ENCODE results near the gene EXOC5.
"Not testable (repeated sequence)": the region's sequence is repeated elsewhere in the genome, so short reads cannot be mapped to it uniquely, and the experiment has no call there.

The EXOC5 gene

GRCh38 chr14:57227083-57227482, 41.6 kb downstream of the EXOC5 start:
- Mint-ChIP-seq H3K4me1 (no peaks in the 10 kb centered on the region), H3K36me3 (peaks cover 72% of the 10 kb centered on the region), H3K27ac (no peak overlapping the region), H3K9me3 (peaks cover 5% of the 10 kb centered on the region), H3K27me3 (no peaks in the 10 kb centered on the region), H3K4me3 (no peak overlapping the region)
- no peak for ATAC-seq

GRCh38 chr14:57221931-57222330, 46.8 kb downstream of the EXOC5 start:
- Mint-ChIP-seq H3K27me3 (no peaks in the 10 kb centered on the region), H3K36me3 (peaks cover 59% of the 10 kb centered on the region), H3K27ac (no peak overlapping the region), H3K4me1 (no peaks in the 10 kb centered on the region), H3K4me3 (no peak overlapping the region), H3K9me3 (no peaks in the 10 kb centered on the region)
- no peak for ATAC-seq

DNA sequence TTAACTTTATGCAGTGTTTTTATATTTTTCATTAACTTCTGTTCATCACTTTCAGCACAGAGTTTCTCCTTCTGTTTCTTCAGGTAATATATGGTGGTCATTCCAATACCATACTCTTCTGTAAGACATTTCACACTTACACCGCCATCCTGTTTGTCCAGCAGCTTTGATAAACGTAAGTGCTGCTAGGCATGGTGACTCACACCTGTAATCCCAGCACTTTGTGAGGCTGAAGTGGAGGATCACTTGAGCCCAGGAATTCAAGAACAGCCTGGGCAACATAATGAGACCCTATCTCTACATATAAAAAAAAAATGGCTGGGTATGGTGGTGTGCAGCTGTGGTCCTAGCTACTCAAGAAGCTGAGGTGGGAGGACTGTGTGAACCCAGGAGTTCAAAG, 55.8 kb downstream of the EXOC5 start:
- Mint-ChIP-seq H3K9me3 (no peaks in the 10 kb centered on the region), H3K27me3 (no peaks in the 10 kb centered on the region), H3K4me3 (no peak overlapping the region), H3K4me1 (no peaks in the 10 kb centered on the region), H3K36me3 (peaks cover 61% of the 10 kb centered on the region), H3K27ac (no peak overlapping the region)
- no peak for ATAC-seq

GRCh38 chr14:57209561-57209960, 59.1 kb downstream of the EXOC5 start:
- no peak overlapping the region for H3K27ac Mint-ChIP-seq
- H3K4me3 Mint-ChIP-seq, result no peak overlapping the region
- H3K27me3 Mint-ChIP-seq, result no peaks in the 10 kb centered on the region
- H3K4me1 Mint-ChIP-seq, result no peaks in the 10 kb centered on the region
- peaks cover 32% of the 10 kb centered on the region for H3K36me3 Mint-ChIP-seq
- no peaks in the 10 kb centered on the region for H3K9me3 Mint-ChIP-seq
- ATAC-seq, result no peak

- Mint-ChIP-seq H3K27ac (no peak overlapping the region), H3K9me3 (no peaks in the 10 kb centered on the region), H3K4me3 (no peak overlapping the region), H3K27me3 (no peaks in the 10 kb centered on the region), H3K4me1 (no peaks in the 10 kb centered on the region), H3K36me3 (peaks cover 13% of the 10 kb centered on the region)
- ATAC-seq, result no peak
These were observed 62.8 kb downstream of the EXOC5 start for GRCh38 chr14:57205938-57206337.

DNA sequence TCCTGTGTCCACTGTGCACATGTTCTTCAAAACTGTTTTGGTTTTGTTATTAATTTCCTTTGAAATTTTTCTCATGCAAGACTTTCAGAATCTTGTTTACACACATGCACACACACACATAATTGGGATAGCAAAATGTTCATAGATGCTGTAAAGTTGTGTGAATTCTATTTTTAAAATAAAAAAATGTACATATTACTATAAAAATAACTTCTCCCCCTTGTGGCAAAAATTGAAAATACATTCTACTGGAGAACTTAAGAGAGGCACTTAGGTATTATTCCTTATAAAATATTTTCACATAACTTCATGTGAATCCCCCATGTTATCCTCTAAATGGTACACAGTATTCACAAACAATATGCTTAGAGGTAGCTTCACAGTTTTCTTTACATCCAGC, 66.0 kb downstream of the EXOC5 start:
- H3K4me3 Mint-ChIP-seq, H3K27ac Mint-ChIP-seq, ATAC-seq, H3K36me3 Mint-ChIP-seq, H3K9me3 Mint-ChIP-seq, H3K27me3 Mint-ChIP-seq, H3K4me1 Mint-ChIP-seq: not testable (repeated sequence)

- Mint-ChIP-seq H3K4me3 (no peak overlapping the region), H3K36me3 (no peaks in the 10 kb centered on the region), H3K27ac (no peak overlapping the region), H3K27me3 (no peaks in the 10 kb centered on the region), H3K4me1 (no peaks in the 10 kb centered on the region), H3K9me3 (no peaks in the 10 kb centered on the region)
- ATAC-seq, result peak; percentile 53
These were observed 68.8 kb downstream of the EXOC5 start for GRCh38 chr14:57199921-57200320.

DNA sequence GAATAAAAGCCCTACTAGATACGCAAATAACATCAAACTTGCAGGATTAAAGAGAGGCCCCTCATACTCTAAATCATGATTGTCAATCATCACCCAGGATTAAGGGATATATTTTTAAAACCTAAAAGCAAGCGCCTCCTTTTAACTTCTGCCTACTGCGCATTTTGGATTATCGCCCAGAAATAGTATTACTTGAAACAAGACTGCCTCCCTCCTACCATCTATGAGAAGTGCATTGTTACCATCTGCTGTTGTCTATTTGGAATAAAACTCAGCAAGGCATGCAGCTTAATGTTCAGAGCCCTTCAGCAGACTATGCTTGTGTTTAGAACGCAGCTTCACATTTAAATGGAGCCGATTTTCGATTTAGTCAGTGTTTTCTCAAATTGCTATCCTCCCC, 79.6 kb downstream of the EXOC5 start:
- no peak overlapping the region for H3K4me3 Mint-ChIP-seq
- no peaks in the 10 kb centered on the region for H3K4me1 Mint-ChIP-seq
- H3K9me3 Mint-ChIP-seq, result no peaks in the 10 kb centered on the region
- H3K27ac Mint-ChIP-seq, result no peak overlapping the region
- H3K36me3 Mint-ChIP-seq, result no peaks in the 10 kb centered on the region
- H3K27me3 Mint-ChIP-seq, result peaks cover 22% of the 10 kb centered on the region
- ATAC-seq, result no peak

- no peak overlapping the region for H3K4me3 Mint-ChIP-seq
- H3K4me1 Mint-ChIP-seq, result no peaks in the 10 kb centered on the region
- no peaks in the 10 kb centered on the region for H3K9me3 Mint-ChIP-seq
These were observed 85.8 kb downstream of the EXOC5 start for GRCh38 chr14:57182760-57183503.

GRCh38 chr14:57179273-57179672, 89.4 kb downstream of the EXOC5 start:
- Mint-ChIP-seq H3K27ac (no peak overlapping the region), H3K9me3 (no peaks in the 10 kb centered on the region), H3K27me3 (peaks cover 36% of the 10 kb centered on the region), H3K4me1 (no peaks in the 10 kb centered on the region), H3K36me3 (no peaks in the 10 kb centered on the region), H3K4me3 (no peak overlapping the region)
- ATAC-seq, result no peak

More at GRCh38 chr14:57182760-57183503, 85.8 kb downstream of the EXOC5 start:
- ATAC-seq, result no peak
- Mint-ChIP-seq H3K27me3 (peaks cover 27% of the 10 kb centered on the region), H3K27ac (no peak overlapping the region), H3K36me3 (no peaks in the 10 kb centered on the region)

DNA sequence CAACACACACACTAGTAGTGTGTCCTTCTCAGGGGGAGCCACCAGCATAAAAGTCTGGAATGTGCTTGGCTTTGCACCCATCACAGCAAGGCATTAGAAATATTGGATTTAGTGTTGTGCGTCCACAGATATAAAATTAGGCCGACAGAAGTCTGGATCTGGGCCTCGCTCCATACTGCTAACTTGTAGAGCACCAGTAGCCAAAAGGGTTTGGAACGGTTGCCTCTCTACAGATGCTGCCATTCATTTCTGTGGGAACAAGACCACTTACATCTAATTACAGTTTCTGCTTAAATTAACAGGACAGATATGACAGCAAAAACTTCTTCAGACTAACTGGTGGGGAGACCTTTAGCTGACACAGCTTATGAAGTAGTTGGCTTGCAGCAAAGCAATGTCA, 94.2 kb downstream of the EXOC5 start:
- no peaks in the 10 kb centered on the region for H3K4me1 Mint-ChIP-seq
- H3K27ac Mint-ChIP-seq, result no peak overlapping the region
- ATAC-seq, result no peak
- H3K36me3 Mint-ChIP-seq, result no peaks in the 10 kb centered on the region
- no peaks in the 10 kb centered on the region for H3K9me3 Mint-ChIP-seq
- H3K27me3 Mint-ChIP-seq, result peaks cover 19% of the 10 kb centered on the region
- H3K4me3 Mint-ChIP-seq, result no peak overlapping the region

GRCh38 chr14:57171903-57172302, 96.8 kb downstream of the EXOC5 start:
- Mint-ChIP-seq H3K36me3 (no peaks in the 10 kb centered on the region), H3K4me3 (no peak overlapping the region), H3K4me1 (no peaks in the 10 kb centered on the region), H3K27me3 (peaks cover 3% of the 10 kb centered on the region), H3K9me3 (no peaks in the 10 kb centered on the region), H3K27ac (no peak overlapping the region)
- ATAC-seq, result no peak

- H3K9me3 Mint-ChIP-seq, result no peaks in the 10 kb centered on the region
- no peaks in the 10 kb centered on the region for H3K36me3 Mint-ChIP-seq
- ATAC-seq, result no peak
- no peak overlapping the region for H3K27ac Mint-ChIP-seq
- H3K4me1 Mint-ChIP-seq, result no peaks in the 10 kb centered on the region
- H3K4me3 Mint-ChIP-seq, result no peak overlapping the region
- H3K27me3 Mint-ChIP-seq, result no peaks in the 10 kb centered on the region
These were observed 97.3 kb downstream of the EXOC5 start for GRCh38 chr14:57171363-57171762.

DNA sequence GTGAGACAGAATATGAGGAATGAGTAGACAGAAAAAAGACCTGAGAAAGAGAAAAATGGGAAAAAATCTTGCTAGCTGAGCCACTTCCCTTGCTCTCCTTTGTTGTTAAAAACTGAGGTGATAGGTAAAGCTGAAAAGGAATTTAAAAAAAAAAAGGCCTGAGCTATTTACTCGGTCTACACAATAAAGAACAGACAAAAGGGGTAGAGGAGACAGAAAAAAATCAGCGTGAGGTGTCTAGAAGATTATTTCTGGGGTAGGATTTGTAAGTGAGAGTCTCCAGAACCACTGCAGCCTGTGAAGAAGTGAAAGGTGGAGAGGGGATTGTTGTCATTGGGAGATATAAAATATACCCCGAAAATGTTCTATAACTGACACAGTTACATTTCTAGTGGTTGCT, 98.8 kb downstream of the EXOC5 start:
- H3K27ac Mint-ChIP-seq, result no peak overlapping the region
- no peak for ATAC-seq
- H3K27me3 Mint-ChIP-seq, result no peaks in the 10 kb centered on the region
- H3K9me3 Mint-ChIP-seq, result no peaks in the 10 kb centered on the region
- no peaks in the 10 kb centered on the region for H3K36me3 Mint-ChIP-seq
- H3K4me3 Mint-ChIP-seq, result no peak overlapping the region
- H3K4me1 Mint-ChIP-seq, result no peaks in the 10 kb centered on the region

- Mint-ChIP-seq H3K36me3 (no peaks in the 10 kb centered on the region), H3K27ac (no peak overlapping the region), H3K27me3 (no peaks in the 10 kb centered on the region)
These were observed 100.5 kb downstream of the EXOC5 start for GRCh38 chr14:57168138-57168679.

GRCh38 chr14:57161583-57162234, 107.0 kb downstream of the EXOC5 start:
- Mint-ChIP-seq H3K9me3 (no peaks in the 10 kb centered on the region), H3K4me3 (no peak overlapping the region)
- no peak for ATAC-seq

More at GRCh38 chr14:57168138-57168679, 100.5 kb downstream of the EXOC5 start:
- H3K4me3 Mint-ChIP-seq, result no peak overlapping the region
- no peaks in the 10 kb centered on the region for H3K9me3 Mint-ChIP-seq
- H3K4me1 Mint-ChIP-seq, result no peaks in the 10 kb centered on the region
- peak; percentile 31 for ATAC-seq

More at GRCh38 chr14:57161583-57162234, 107.0 kb downstream of the EXOC5 start:
- Mint-ChIP-seq H3K27me3 (no peaks in the 10 kb centered on the region), H3K36me3 (no peaks in the 10 kb centered on the region), H3K4me1 (no peaks in the 10 kb centered on the region), H3K27ac (no peak overlapping the region)

All from stimulated activated memory B cell treated with anti-CD40 and anti-IgM and Interleukin-4, amounts not matched to agents 10 μg/mL and 1 μg/mL and 100 μg/mL, for 72 hours (primary cell).